GM21717 (cell line): ENCODE data around the gene PRKCB.
A peak's percentile ranks its signal among the peaks of the same experiment; 100 is the strongest.
"Not testable (repeated sequence)": the region's sequence is repeated elsewhere in the genome, so short reads cannot be mapped to it uniquely, and the experiment has no call there.

Source experiments
- ATAC-seq: cut with Tn5 transposase; IDR thresholded peaks from one replicate; pipeline ENCODE4 v1.9.1; 2021; ENCODE audit warnings: mild to moderate bottlenecking, moderate library complexity; ENCODE audit not compliant: unreplicated experiment

PRKCB gene

DNA sequence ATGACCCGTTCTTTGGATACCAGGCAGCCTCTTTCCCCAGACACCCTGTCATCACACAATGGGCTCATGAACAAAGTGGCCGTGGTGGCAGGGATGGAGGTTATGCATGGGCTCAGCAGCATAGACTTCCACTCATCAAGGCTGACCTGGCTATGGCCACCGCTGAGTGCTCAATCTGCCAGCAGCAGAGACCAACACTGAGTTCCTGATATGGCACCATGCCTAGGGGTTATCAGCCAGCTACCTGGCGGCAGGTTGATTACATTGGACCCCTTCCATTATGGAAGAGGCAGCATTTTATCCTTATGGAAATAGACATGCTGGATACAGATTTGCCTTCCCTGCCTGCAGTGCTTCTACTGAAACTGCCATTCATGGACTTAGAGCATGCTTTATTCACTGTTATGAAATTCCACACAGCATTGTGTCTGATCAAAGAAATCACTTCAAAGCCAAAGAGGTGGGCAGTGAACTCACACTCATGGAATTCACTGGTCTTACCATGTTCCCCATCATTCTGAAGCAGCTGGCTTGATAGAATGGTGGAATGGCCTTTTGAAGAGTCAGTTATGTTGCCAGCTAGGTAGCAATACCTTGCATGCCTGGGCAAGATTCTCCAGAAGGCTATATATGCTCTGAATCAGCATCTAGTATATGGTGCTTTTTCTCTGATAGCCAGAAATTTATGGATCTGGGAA is 160.6 kb downstream of the PRKCB start:
- ATAC-seq: no peak

- no peak for ATAC-seq
Observed at GRCh38 chr16:23998771-23999170, 163.0 kb downstream of the PRKCB start.

GRCh38 chr16:23999663-24000062 is 163.9 kb downstream of the PRKCB start:
- peak; percentile 82 for ATAC-seq

DNA sequence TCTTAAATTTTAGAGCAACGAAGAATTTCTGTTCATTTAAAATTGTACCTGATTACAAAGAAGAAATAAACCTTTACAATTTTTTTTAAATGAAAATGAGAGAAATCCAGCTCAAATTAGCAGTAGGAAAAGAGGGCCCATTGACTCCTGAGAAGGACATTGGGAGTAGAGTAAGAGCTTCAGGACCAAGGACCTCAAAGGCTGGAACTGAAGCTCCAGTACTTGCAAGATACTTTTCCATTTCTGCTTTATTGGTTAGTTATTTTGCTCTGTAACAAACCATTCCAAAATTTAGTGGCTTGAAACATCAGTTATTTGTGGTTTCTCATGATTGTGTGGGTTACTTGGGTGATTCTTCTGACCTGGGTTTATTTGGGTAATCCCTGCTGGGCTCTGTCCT is 165.9 kb downstream of the PRKCB start:
- ATAC-seq: no peak

DNA sequence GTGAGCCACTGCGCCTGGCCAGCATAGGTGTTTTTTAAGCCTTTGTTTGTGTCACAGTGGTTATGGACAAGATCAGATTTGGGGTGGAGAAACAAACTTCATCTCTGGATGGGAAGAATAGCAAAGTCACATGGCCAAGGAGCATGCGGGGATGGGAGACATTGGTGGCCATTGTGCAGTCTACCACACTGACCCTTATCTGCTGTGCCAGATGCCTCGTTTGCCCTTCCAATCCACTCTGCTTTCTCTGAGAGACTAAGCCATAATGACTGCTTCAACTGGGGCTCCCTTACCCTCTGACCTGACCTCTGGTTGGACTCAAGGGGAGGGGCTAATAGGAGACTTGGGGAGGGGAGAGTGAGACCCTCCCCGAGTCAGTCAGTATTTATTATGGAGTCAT is 166.8 kb downstream of the PRKCB start:
- no peak for ATAC-seq

GRCh38 chr16:24005577-24005976 is 169.8 kb downstream of the PRKCB start:
- no peak for ATAC-seq

GRCh38 chr16:24007391-24007790 is 171.6 kb downstream of the PRKCB start:
- ATAC-seq: no peak

GRCh38 chr16:24007934-24008333 is 172.2 kb downstream of the PRKCB start:
- no peak for ATAC-seq

- ATAC-seq: no peak
Observed at GRCh38 chr16:24009098-24009497, 173.3 kb downstream of the PRKCB start.

DNA sequence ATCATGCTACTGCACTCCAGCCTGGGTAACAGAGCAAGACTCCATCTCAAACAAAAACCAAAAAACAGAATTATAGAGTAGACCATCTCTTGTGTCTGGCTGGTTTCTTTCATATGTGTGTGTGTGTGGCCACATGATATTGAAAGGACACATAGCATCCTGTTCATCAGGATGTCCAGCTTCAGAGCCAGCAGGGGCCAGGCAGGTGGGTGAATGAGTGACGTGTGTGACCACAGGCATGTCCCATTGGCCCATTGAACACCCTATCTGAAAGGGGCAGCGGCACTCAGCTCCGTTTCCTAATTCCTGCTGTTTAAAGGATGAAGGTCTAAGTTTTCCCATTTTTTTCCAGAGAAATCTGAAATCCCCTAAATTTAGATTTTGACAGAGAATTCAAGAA is 174.2 kb downstream of the PRKCB start:
- ATAC-seq: no peak

DNA sequence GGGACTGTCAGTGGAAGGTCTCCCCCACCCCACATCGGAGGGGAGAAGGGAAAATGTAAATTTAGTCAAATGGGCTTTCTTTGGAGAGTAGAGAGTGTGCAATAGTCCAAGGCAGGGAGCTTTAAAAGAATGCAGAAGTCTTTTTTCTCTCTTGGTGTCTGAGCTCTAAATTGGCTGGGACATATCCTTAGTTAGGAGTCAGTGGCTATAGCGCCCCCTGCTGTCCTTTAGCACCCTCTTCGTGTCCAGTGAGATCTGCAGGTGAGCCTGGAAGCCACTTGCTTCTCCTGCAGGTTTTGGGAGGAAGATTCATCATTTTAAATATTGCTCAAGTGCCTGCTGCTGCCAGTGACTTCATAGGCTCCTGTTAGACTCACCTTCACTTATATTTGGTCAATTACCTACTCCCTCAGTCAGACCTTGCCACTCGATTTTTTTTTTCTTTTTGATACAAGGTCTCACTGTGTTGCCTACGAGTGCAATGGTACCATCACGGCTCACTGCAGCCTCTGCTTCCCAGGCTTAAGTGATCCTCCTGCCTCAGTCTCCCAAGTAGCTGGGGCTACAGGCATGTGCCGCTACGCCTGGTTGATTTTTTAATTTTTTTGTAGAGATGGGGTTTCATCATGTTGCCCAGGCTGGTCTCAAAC is 174.8 kb downstream of the PRKCB start:
- no peak for ATAC-seq

DNA sequence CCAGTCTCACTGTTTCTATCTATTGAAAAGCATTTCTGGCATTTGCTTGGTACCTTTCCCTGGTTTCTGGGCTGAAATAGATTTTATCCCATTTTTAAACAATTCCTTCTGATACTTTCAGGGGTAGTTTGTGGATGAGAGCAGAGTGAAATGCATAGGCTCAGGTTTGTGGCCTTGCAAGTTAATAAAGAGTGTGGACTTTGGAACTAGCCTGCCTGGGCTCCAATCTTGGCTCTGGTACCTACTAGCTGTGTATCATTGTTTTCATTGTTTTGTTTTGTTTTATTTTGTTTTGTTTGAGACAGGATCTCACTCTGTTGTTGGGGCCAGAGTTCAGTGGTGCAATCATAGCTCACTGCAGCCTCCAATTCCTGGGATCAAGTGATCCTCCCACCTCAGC is 175.5 kb downstream of the PRKCB start:
- no peak for ATAC-seq

DNA sequence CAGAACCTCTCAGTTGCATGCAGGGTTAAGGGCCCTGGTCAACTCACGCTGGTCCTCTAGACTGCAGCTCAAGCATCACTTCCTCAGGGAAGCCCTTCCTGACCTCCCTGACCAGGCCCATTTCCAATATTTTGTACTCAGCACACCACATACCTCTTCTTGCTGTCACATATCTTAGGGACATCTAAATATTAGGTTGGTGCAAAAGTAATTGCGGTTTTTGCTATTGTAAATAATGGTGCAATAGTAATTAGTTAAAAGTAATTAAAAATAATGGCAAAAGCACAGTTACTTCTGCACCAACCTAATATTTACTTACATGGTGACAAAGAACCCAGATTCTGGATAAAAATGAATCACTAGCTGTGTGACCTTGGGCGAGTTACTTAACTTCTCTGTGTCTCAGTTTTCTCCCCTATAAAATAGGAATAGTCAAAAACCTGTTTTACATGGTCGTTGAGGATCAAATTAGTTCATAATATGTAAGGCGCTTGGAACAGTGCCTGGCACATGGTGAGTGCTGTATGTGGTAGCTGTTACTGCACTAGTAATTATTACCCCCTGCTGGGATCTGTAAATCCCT is 177.4 kb downstream of the PRKCB start:
- ATAC-seq: no peak

DNA sequence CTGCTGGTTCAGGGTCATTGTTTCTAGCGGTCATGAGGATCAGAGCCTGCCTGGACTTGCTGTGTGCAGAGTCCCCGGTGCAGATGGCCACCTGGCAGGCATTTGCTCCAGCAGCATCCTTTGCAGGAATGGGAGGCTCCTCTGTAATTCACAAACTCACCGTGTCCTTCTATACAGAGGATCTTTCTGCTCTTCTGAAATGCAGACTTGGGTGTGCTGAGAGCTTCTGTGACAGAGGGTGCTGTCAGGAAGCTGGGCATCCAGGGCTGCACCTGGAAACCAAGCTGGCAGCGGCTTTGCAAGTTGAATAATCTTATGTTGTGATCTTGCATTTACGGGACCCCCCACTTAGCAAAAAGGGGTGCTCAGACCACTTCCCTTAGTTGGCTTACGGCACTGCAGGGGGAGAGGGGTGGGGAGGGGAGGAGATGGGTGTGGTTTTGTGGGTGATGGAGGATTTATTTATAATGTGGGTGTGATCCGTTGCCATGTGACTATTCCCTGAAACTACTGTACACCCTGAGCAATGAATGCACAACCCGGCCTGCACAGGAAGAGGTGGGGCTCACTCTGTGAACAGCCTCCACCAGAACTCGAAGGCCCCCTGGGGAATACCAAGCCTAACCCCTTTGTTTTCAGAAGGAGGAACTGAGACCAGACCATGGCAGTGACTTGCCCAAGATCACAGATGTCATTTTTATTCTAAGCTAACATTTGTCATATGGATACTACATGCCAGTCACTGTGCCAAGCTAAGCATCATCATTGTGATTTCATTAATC is 178.3 kb downstream of the PRKCB start:
- peak; percentile 91 for ATAC-seq

GRCh38 chr16:24014955-24015354 is 179.2 kb downstream of the PRKCB start:
- not testable (repeated sequence) for ATAC-seq

GRCh38 chr16:24015923-24016322 is 180.1 kb downstream of the PRKCB start:
- no peak for ATAC-seq

GRCh38 chr16:24018485-24018884 is 182.7 kb downstream of the PRKCB start:
- no peak for ATAC-seq

DNA sequence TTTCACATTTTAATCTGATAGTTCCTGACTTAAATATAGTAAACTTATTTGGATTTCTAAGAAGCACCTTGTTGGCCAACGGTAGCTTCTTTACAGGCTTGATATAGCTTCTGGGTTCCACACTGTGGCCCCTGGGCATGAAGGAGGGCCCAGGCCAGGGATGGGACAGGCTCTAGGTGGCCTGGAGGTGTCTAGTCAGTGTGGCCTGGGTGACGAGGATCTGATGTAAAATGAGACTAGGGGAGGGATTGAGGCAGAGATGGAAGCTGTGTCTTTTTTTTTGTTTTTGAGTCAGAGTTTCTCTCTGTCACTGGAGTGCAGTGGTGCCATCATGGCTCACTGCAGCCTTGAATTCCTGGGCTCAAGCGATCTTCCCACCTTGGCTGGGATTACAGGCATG is 187.0 kb downstream of the PRKCB start:
- no peak for ATAC-seq

DNA sequence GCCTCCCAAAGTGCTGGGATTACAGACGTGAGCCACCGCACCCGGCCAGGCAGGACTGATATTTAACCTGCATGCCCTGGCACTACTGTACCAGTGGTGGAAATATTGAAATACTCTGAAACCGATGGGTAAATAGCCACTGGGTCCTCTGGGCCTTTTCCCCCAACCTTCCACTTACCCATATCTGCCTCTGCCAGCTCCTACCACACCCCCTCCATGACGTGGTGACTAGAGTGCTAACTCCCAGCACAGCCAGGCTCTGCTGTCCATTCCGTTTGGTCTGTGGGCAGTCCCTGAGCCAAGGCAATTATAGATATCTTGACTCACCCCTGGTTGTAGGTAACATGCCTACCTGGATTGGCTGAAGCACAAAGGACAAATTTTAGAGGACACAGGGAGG is 187.8 kb downstream of the PRKCB start:
- no peak for ATAC-seq

DNA sequence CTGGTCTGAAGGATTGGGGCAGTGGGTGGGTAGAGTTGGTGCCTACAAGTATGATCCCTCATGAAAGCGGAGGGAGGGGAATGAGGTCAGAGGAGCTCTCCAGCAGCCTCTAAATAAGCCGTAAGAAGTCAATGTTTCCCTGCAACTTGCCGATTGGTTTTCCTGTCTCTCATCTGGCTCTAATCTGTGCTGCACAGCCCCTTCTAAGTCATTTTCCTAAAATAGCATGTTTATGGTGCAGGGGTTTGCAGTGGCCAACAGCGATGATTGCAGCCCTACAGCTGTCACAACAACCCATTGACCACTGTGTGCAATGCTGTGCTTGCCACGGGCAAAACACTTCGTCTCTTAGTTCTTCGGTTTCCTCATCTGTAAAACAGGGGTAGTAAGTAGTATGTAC is 189.2 kb downstream of the PRKCB start:
- ATAC-seq: no peak

DNA sequence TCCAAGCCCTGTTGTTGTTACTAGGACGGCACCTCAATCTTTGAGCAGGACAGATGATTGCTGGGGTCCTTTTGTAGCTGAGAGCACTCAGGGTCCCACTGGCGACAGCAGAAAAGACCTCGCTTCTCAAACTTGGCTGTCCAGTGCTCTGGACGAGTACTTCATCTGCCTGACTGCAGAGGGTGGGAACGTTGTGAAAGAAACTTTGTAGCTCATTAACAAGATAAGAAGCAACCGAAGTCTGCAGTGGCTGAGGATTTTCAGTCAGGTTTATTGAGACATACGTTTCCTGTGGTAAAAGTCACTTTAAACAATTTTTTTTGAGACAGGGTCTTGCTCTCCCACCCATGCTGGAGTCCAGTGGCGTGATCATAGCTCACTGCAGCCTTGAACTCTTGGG is 191.7 kb downstream of the PRKCB start:
- no peak for ATAC-seq

DNA sequence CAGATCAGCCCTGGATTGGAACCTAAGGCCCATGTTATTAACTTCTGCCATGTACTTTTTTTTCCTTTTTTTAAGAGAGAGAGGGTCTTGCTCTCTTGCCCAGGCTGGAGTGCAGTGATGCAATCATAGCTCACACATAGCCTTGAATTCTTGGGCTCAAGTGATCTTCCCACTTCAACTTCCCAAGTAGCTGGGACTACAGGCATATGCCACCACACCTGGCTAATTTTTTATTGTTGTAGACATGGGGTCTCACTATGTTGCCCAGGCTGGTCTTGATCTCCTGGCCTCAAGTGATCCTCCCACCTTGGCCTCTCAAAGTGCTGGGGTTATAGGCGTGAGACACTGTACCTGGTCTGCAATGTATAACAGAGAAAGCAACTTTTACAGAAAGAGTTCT is 194.1 kb downstream of the PRKCB start:
- not testable (repeated sequence) for ATAC-seq
